GM18511 (cell line): Measurements from ENCODE around the gene ASF1A.
"Not testable (repeated sequence)": the region's sequence is repeated elsewhere in the genome, so short reads cannot be mapped to it uniquely, and the experiment has no call there.

Experiments
- ATAC-seq: cut with Tn5 transposase; IDR thresholded peaks from one replicate; pipeline ENCODE4 v1.9.1; 2021; ENCODE audit warnings: mild to moderate bottlenecking, moderate library complexity; ENCODE audit not compliant: unreplicated experiment

The ASF1A gene

DNA sequence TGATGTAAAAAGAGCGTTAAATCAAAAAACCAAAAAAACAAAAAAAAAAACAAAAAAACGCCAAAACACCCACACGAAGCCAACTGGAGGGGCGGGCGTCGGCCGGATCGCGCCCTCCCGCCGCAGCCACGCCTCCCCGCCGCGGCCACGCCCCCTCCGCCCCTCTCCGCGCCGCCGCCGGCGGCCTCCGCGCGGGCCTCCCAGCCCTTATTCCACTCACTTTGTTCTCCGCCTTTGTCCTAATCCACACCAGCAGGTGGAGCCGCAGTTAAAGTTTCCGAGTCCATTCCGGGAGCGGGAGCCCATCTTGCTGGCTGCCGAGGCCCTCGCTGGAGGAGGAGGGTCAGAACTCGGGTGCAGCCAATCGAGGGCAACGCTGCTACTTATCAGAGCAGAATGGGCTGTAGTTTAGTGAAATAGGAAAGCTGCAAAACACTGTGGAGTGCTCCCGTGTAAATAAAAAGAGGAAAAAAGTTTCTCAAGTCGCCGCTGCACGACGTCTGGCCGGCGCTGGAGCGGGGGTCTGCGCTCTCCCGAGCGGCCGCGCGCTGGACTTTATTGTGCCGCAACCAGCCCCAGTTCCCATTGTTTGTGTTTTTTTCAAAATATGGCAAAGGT lies at the start of gene ASF1A:
TSS of gene ASF1A (plus strand) at position 346 of the 618 bp plus-strand sequence. CDS start at position 608, 262 bp downstream.
- peak; percentile 67 for ATAC-seq

DNA sequence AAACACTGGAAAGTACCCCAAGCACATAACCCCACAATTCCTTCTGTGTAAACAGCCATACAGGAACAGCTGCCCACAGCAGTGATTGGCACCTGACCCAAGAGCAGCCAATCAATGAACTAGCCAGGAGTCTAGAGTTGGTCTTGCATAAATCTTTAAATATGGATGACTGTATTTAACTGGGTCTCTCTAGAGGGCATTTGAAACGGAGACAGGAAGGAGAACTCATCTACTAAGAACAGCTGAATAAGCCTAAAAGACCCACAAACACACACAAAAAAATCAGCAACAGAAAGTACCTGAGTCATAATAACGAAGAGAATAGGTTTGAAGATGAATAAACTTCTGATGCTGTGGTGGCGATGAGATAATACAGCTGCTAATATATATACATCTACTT lies 49.0 kb upstream of the ASF1A start:
- ATAC-seq, result peak; percentile 50

DNA sequence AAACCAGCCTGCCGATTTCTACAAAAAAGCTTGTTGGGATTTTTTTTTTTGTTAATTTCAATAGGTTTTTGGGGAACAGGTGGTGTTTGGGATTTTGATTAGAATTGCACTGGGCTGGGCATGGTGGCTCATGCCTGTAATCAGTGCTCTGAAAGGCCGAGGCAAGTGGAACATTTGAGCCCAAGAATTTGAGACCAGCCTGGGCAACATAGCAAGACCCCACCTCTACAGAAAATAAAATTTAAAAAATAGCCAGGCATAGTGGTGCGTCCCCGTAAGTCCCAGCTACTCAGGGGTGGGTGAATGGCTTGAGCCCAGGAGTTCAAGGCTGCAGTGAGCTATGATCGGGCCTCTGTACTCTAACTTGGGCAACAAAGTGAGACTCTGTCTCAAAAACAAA lies 40.5 kb upstream of the ASF1A start:
- ATAC-seq, result no peak

DNA sequence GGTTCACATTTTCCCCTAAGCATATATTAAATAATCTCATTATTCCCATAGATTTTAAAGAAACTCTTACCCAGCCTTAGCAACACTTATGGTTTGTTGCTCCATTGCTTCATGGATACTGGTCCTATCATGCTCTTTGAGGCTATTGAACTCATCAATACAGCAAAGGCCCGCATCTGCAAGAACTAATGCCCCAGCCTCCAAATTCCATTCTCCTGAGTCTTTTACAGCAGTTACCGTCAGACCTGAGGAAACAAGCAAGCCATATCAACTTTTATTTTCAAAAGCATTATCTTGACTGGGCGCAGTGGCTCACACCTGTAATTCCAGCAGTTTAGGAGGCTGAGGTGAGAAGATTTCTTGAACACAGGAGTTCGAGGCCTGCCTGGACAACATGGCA lies 37.7 kb upstream of the ASF1A start:
- ATAC-seq, result no peak

DNA sequence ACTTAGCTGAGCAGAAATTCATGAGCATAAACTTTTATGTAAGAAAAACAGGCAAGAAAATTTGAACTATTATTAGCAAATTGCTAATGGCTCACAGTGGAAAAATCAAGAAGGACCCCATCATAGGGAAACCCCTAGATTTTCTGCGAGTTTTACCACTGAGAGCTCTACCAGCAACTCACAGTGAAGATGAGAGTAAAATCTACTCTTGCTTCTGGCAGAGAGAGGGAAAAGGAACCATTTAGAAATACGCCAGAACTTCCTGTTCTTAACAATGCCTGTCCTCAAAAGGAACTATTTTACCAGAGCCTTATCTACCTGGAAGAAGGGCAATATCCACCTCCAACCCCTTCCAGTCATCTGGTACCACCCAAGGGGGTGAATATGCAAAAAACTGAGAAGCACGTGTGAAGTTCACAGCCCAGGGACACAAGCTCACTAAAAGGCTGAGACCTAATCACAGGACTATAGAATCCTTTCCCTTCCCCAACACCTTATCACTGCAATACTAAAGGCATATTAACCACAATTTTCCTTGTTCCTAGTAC lies 34.4 kb upstream of the ASF1A start:
- ATAC-seq, result peak; percentile 48

DNA sequence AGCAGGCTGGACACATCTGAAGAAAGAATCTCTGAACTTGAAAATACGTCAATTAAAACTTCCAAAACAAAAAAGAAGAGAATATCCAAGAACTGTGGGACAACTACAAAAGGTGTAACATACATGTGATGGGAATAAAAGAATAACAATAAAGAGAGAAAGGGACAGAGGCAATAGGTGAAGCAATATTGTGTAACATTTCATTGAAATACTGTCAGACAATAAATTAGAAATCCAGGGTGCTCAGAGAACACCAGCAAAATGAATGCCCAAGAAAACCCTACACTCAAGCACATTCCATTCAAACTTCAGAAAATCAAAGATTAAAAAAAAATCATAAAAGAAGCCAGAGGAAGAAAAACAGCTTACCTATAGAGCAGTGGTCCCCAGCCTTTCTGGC lies 33.6 kb upstream of the ASF1A start:
- ATAC-seq, result no peak

DNA sequence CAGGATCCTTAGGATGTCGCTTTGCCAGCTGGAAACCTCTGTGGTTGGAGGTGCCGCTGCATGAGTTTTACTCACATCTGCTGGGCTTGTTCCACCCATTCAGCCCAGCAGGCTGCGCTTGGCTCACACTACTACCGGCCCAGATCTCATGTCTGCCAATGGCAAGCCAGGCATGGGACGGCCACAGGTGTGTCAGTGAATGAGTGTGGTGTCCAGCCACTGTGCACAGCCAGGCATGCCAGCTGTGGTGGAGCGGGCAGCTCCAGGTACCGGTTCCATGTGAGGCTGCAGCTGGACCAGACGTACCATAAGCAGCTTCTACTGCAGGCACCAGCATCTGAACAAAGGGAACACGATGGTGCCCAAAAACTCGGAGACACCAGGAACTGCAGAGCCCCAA lies 33.1 kb upstream of the ASF1A start:
- no peak for ATAC-seq

DNA sequence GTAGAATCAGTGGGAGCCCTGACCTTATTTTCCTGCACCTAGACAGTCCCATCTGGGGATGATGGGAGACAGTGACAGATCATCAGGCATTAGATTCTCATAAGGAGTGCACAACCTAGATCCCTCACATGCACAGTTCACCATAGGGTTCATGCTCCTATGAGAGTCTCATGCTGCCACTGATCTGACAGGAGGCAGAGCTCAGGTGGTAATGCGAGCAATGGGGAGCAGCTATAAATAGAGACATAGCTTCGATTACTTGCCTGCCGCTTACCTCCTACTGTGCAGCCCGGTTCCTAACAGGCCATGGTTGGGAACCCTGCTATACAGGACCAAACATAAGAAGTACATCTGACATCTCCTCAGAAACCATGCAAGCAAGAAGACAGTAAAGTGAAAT lies 31.5 kb upstream of the ASF1A start:
- no peak for ATAC-seq

DNA sequence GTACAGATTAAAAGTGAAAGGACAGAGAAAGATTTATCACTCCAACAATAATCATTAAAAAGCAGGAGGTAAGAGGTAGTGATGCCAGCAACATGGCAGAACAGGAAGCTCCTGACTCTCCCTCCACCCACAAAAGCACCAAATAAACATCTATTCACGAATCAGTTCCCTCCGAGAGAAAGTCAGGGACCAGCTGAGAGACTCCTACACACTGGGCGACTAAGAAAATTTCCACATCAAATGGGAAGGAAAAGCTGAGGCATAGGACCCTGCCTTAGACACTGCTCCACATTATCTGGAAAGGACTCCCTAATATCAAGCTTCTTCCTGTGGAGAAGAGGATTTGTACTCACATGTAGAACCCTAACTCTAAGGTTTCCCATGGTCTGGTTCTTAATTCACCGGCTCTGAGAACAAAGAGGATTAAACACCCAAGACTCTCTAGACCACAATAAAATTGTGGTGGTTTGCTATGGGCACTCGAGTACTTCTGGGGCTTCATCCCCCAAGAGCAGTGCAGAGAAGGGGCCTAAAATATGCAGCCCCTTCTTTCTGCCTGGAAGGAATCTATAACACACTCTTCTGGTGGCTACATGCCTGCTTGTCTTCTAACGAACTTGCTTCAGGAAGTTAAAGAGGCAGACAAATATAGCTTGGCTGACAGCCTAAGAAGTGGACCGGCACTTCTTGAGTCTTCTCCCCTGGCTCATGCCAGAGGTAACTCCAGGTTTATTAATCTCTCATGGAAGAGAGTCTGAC lies 29.4 kb upstream of the ASF1A start:
- peak; percentile 61 for ATAC-seq

DNA sequence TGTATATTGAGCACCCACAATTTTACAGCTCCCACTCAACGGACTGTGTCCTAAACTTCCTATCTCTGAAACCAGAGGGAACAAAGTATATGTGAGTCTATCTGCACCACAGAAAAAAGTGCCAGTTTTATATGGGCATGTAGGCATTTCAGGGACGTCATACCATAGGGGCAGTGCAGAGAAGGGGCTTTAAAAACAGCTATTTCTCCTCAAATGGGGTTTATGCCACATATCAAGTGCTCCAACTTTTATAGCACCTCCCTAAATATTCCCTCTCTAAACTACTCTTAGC lies 28.9 kb upstream of the ASF1A start:
- ATAC-seq, result no peak

DNA sequence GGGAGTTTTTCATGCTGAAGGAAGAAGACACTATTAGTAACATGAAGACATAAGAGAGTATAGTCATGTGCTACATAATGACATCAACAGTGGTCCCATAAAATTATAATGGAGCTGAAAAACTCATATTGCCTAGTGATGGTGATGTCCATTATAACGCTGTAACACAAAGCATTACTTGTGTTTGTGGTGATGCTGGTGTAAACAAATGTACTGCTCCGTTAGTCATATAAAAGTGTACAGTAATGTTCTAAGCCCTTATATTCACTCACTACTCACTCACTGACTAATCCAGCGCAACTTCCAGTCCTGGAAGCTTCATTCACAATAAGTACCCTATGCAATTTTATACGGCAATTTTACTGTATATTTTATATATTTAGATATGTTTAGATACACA lies 26.8 kb upstream of the ASF1A start:
- ATAC-seq, result no peak

DNA sequence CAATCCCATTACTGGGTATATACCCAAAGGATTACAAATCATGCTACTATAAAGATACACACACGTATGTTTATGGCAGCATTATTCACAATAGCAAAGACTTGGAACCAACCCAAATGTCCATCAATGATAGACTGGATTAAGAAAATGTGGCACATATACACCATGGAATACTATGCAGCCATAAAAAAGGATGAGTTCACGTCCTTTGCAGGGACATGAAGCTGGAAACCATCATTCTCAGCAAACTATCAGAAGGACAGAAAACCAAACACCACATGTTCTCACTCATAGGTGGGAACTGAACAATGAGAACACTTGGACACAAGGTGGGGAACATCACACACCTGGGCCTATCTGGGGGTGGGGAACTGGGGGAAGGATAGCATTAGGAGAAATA lies 25.1 kb upstream of the ASF1A start:
- not testable (repeated sequence) for ATAC-seq

DNA sequence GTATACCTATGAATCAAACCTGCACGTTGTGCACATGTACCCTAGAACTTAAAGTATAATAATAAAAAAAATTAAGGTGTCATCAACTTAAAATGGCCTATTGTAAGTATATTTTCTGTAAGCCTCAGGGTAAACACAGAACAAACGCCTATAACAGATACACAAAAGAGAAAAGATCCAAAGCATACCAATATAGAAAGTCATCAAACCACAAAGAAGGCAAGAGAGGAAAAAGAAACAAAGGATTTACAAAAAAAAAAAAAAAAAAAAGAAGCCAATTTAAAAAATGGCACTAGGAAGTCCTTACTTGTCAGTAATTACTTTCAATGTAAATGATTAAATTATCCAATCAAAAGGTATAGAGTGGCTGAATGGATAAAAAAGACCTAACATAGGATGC lies 24.6 kb upstream of the ASF1A start:
- ATAC-seq, result no peak

DNA sequence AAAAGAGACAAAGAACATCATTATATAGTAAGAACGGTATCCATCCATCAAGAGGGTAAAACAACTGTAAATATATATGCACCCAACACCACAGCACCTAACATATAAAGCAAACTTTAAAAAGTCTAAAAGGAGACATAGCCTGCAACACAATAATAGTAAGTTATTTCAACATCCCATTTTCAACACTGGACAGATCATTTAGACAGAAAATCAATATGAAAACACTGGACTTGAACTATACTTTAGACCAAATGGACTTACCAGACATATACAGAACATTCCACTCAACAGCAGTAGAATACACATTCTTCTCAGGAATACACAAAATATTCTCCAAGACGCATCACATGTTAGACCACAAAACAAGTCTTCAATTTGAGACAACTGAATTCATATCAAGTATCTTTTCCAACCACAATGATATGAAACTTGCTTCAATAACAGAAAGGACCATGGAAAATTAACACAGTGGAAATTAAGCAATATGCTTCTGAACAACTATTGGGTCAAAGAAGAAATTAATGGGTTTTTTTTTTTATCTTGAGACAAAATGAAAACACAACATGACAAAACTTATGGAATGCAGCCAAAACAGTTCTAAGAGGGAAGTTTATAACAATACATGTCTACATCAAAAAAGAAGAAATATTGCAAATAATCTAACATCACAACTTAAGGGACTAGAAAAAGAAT lies 23.9 kb upstream of the ASF1A start:
- no peak for ATAC-seq

DNA sequence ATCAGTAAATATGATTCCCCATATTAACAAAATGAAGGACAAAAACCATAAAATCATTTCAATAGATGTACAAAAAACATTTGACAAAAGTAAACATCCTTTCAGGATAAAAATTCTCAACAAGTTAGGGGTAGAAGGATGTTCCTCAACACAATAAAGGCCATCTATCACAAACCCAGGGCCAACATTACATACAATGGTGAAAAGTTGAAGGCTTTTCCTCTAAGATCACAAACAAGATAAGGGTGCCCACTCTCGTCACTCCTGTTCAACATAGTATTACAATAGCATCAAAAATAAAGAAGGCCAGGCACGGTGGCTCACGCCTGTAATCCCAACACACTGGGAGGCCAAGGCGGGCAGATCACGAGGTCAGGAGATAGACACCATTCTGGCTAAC lies 22.6 kb upstream of the ASF1A start:
- no peak for ATAC-seq

DNA sequence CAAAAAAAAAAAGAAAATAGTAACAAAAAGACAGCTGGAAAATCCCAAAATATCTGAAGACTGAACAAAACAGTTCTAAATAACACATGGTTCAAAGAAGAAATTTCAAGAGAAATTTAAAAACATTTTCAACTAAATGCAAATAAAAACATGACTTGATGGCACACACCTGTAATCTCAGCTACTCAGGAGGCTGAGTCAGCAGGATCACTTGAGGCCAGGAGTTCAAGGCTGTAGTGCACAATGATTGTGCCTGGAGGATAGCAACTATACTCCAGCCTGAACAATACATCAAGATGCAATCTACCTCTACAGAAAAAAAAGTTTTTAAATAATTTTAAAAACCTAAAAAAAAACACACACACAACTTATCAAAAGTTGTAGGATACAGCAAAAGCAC lies 21.6 kb upstream of the ASF1A start:
- no peak for ATAC-seq

DNA sequence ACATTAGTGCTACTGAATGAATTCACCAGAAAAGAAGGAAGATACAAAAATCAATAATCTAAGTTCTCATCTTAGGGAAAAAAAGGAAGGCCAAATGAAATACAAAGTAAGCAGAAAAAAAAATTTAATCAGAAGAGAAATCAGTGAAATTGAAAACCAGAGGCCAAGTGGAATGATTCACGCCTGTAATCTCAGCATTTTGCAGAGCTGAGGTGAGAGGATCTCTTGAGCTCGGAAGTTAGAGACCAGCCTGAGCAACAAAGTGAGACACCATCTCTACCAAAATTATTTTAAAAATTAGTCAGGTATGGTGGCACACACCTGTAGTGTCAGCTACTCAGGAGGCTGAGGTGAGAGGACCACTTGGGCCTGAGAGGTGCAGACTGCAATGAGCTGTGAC lies 21.2 kb upstream of the ASF1A start:
- ATAC-seq, result no peak

DNA sequence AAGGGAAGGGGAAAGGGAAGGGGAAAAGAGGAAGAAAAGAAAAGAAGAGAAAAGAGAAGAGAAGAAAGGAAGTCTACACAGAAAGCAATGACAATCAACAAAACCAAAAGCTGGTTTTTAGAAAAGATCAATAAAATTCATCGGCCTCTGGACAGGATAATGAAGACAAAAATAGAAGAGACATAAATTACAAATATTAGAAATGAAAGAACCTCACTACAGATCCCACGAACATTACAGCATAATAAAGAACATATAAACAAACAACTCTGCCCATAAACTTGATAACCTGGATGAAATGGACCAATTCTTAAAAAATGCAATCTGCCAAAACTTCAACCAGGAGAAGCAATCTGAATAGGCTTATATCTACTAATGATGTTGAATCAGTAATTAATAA lies 20.7 kb upstream of the ASF1A start:
- ATAC-seq, result no peak

DNA sequence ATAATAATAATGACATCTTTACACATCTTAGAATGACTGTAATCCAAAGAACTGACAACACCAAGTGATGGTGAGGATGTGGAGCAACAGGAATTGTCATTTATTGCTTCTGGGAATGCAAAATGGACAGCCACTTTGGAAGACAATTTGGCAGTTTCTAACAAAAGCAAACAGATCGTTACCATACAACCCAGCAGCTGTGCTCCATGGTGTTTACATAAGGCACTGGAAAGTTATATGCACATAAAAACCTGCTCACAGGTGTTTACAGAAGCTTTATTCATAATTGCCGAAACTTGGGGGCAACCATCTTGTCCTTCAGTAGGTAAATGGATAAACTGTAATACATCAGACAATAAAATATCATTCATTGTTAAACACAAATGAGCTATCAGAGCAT lies 18.3 kb upstream of the ASF1A start:
- ATAC-seq, result no peak

DNA sequence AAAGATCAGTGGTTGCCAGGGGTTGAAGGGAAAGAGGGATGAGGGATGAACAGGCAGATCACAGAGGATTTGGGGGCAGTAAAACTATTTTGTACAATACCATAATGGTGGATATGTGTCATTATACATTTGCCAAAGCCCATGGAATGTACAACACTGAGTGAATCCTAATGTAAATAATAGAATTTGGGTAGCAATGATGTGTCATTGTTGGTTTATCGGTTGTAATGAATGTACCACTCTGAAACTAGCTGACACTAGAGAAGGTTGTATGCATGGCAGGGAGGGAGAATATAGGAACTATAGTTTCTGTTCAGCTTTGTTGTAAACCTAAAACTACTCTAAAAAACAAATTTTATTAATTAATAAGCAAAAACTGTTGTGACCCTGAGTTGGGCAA lies 17.8 kb upstream of the ASF1A start:
- no peak for ATAC-seq

DNA sequence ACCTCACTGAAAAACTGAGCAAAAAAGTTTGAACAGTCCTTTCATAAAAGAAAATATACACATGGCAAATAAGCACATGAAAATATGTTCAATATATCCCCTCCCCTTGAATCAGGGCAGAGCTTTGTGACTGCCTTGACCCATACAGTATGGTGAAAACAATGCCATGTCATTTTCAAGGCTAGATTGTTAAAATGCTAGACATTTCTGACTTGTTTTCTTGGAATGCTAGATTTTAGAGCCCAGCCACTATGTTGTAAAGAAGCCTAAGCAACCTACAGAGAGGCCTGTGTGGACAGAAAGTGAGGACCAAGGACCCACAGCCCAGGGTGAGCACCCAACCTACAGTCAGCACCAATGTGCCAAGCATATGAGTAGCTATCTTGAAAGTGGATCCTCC lies 17.1 kb upstream of the ASF1A start:
- no peak for ATAC-seq

DNA sequence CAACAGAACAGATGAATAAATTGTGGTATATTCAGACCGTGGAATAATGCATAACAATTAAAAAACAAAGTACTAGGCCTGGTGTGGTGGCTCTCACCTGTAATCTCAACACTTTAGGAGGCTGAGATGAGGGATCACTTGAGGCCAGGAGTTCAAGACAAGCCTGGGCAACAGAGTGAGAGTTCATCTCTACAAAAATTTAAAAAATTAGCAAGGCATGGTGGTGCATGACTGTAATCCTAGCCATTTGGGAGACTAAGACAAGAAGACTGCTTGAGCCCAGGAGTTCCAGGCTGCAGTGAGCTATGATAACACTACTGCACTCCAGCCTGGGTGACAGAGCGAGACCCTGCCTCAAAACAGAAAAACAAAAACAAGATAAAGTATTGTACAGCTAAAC lies 16.1 kb upstream of the ASF1A start:
- ATAC-seq, result no peak
